AG09309 (cell line): ENCODE measurements around the gene LYG2.
"Not testable (repeated sequence)": the region's sequence is repeated elsewhere in the genome, so short reads cannot be mapped to it uniquely, and the experiment has no call there.

Experiments used
- DNase-seq: peaks from one replicate; pipeline ENCODE4 v3.0.0-alpha.2; 2010; ENCODE audit warnings: low read depth
- H3K4me3 ChIP-seq: 2 replicates; pipeline ENCODE4 v1.5.1; 2011; ENCODE audit warnings: mild to moderate bottlenecking, low read depth, low read length, moderate library complexity; ENCODE audit not compliant: control insufficient read depth
- TF ChIP-seq, protein P1 (sequence below): IDR thresholded peaks from 2 replicates; pipeline ENCODE4 v1.5.1; 2011; ENCODE audit warnings: mild to moderate bottlenecking, low read depth, low read length, inconsistent platforms; ENCODE audit not compliant: insufficient read depth, control insufficient read depth; ENCODE audit errors: missing control alignments

The LYG2 gene, protein sequence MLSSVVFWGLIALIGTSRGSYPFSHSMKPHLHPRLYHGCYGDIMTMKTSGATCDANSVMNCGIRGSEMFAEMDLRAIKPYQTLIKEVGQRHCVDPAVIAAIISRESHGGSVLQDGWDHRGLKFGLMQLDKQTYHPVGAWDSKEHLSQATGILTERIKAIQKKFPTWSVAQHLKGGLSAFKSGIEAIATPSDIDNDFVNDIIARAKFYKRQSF

DNA sequence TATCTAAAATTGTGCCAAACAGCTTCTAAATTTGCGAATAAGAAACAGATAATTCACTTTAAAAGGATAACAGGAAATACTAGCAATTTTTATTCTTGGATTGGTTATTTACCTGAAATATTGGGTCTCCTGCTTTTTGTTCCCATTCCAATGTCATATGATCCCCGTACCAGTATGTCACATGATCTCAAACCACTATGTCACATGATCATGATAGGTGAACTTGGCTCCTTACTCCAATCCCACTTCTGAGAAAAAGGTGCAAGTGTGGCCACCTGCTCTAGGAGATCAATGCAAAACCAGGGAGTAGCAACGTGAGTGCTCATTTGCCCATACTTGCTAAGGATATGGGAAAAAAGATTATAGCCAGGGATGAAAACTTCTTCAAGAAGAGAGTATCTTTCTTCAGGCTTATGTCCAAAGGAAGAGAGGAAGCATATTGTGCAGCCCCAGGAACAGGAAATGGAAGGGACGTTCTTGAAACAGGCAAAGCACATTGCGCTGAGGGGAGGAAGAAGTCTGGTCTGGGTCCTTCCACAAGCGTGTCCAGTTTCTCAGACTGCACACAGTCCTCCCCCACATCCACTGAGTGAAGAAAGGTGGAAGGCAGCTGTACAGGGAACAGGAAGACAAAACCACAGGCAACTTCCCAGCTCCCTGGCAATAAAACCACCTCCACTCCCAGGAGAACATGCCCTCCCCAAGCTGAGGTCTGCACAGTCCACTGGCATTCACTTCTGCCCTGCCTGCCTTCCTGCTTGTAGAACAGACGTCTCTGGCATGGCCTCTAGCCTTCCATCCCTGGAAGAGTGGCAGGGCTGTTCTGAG is at the start of gene LYG2:
TSS of gene LYG2 (minus strand) at position 176 of the 828 bp plus-strand sequence. CDS start 1,406 bp downstream, outside the sequence.
- TF ChIP-seq, protein P1, sequence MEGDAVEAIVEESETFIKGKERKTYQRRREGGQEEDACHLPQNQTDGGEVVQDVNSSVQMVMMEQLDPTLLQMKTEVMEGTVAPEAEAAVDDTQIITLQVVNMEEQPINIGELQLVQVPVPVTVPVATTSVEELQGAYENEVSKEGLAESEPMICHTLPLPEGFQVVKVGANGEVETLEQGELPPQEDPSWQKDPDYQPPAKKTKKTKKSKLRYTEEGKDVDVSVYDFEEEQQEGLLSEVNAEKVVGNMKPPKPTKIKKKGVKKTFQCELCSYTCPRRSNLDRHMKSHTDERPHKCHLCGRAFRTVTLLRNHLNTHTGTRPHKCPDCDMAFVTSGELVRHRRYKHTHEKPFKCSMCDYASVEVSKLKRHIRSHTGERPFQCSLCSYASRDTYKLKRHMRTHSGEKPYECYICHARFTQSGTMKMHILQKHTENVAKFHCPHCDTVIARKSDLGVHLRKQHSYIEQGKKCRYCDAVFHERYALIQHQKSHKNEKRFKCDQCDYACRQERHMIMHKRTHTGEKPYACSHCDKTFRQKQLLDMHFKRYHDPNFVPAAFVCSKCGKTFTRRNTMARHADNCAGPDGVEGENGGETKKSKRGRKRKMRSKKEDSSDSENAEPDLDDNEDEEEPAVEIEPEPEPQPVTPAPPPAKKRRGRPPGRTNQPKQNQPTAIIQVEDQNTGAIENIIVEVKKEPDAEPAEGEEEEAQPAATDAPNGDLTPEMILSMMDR = no peak
- no peak within 1 kb of the TSS for H3K4me3 ChIP-seq
- no peak for DNase-seq

DNA sequence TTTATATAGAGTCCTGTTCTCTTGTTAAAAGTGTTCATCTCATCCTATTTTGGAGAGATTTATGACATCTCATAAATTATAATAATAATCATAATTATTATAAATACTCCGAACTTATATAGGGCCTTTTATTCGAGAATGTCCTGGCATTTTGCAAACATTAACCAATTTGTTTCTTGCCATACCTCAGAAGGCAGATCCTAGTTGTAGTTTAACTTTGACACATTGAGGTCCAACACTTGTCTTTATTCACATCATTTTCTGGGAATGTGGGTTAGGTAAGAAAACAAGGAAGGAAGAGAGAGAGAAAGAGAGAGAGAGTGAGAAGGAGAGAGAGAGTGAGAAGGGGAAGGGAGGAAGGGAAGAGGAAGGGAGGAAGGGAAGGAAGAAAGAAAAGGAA is 45.6 kb upstream of the LYG2 start, which contains the start of gene LYG1:
TSS of gene LYG1 (minus strand) at position 101 of the 400 bp plus-strand sequence. CDS start 5,527 bp downstream, outside the sequence.
- H3K4me3 ChIP-seq, DNase-seq: not testable (repeated sequence)

DNA sequence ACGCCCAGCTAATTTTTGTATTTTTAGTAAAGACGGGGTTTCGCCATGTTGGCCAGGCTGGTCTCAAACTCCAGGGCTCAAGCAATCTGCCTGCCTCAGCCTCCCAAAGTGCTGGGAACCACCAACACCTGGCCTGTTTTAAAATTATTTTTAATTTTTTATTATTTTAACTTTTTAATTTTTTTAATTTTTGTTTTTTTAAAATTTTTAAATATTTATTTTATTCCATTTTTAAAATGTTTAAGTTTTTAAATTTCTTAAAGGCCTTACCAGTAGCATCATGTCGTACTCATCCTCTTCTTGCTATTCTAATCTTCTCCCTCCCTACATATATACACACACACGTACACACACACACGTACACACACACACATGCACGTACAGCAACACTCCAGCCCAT is 44.1 kb upstream of the LYG2 start:
- H3K4me3 ChIP-seq = no peak overlapping the region
- TF ChIP-seq, protein P1 = no peak

DNA sequence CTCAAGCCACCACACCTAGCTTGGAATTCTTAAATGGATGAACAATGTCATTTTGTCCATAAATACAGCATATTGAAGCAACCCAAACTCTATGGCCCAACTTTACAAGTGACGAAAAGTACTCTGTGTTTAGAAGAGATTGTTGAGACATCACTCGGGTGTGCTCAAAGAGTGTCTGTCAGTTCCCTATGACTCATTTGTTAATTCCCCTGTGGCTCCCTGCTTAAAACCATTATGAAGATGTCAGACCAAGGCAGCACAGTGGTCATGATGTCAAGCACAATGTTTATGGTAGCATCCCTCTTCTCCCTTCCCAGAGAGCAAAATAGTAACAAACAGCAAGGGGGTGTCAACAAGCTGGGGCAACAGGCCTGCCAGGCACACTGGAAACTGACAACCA is 42.5 kb upstream of the LYG2 start:
- H3K4me3 ChIP-seq = no peak overlapping the region
- TF ChIP-seq, protein P1 = no peak
- no peak for DNase-seq

More for the DNA sequence above, 44.1 kb upstream of the LYG2 start:
- no peak for DNase-seq

DNA sequence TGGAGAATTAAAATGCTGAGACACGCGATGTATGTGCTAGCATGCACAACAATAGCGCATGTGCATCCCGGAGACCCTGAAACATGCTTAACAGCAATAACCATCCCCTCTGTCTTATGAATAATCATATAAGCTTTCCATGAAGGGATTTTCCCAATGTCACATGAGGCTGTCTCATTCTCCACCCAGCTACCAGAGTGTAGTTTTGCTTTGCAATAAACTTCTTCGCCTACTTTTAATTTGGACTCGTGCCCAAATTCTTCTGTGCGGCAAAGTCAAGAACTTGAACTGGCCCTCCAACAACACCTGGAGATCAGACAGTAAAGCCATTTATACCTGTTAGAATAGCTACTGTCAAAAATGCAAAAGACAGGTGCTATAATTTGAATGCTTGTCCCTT is 30.1 kb upstream of the LYG2 start:
- TF ChIP-seq, protein P1 = no peak

DNA sequence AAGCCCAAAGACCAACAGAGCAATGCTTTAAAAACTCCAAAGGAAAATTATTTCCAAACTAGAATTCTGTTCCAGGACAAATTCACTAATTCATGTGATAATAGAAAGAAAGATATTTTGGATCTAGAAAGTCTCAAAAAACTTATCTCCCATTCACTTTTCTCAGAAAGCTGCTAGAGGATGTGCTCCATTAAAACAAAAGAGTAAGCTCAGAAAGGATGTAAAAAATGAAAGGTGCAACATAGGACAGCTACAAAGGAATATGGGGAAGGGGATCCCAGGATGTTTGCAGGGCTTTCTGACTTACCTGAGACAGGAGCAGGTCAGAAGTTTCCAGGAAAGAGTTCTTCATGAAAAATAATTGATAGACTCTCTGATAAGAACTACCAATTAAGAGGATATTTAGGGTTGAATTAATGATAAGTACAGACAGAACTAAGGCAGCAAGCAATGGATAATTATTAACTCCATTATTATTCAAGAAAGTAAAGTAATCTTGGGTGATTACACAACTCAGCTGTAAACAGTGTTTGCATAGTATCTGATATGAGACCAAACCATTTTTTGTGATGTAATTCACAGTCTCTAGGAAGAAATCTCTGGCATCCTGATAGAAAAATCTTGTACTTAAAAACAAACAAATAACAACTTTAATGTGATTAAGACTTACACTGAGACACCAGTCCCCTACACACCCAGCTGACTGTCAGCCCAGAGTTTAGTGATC is 24.7 kb upstream of the LYG2 start:
- TF ChIP-seq, protein P1 = no peak
- no peak for DNase-seq
- no peak overlapping the region for H3K4me3 ChIP-seq

More for the DNA sequence above, 30.1 kb upstream of the LYG2 start:
- no peak for DNase-seq
- no peak overlapping the region for H3K4me3 ChIP-seq
